ENCODE data around the gene NDUFB7.
"Not testable (repeated sequence)": the region's sequence is repeated elsewhere in the genome, so short reads cannot be mapped to it uniquely, and the experiment has no call there.

The NDUFB7 gene

GRCh38 chr19:14554382-14554812 is 17.5 kb downstream of the NDUFB7 start:
- Histone ChIP-seq H3K4me1 (ENCODE audit: control insufficient read depth in 2 of 2, insufficient read depth in 2 of 2, low read length in 2 of 2) (peaks cover 6 to 17% of the 10 kb centered on the region in 2 donors), H3K9ac (ENCODE audit: low read depth in 1 of 2, low read length in 2 of 2) (no peak overlapping the region), H3K4me3 (ENCODE audit: low read length in 2 of 2) (no peak overlapping the region), H3K9me3 (ENCODE audit: control insufficient read depth in 2 of 2, low read length in 2 of 2) (no peaks in the 10 kb centered on the region), H3K36me3 (ENCODE audit: control insufficient read depth in 2 of 2, insufficient read depth in 2 of 2, low read length in 2 of 2) (peaks cover 0 to 2% of the 10 kb centered on the region in 2 donors), H3K27me3 (ENCODE audit: control insufficient read depth in 2 of 2, insufficient read depth in 2 of 2, low read length in 2 of 2) (no peaks in the 10 kb centered on the region), H3K27ac (ENCODE audit: low read depth in 2 of 2, low read length in 2 of 2) (no peak overlapping the region)

- Histone ChIP-seq H3K9me3 (ENCODE audit: control insufficient read depth in 2 of 2, low read length in 2 of 2) (no peaks in the 10 kb centered on the region), H3K27me3 (ENCODE audit: control insufficient read depth in 2 of 2, insufficient read depth in 2 of 2, low read length in 2 of 2) (no peaks in the 10 kb centered on the region), H3K9ac (ENCODE audit: low read depth in 1 of 2, low read length in 2 of 2) (no peak overlapping the region), H3K36me3 (ENCODE audit: control insufficient read depth in 2 of 2, insufficient read depth in 2 of 2, low read length in 2 of 2) (peaks cover 0 to 4% of the 10 kb centered on the region in 2 donors), H3K4me3 (ENCODE audit: low read length in 2 of 2) (no peak overlapping the region), H3K27ac (ENCODE audit: low read depth in 2 of 2, low read length in 2 of 2) (no peak overlapping the region), H3K4me1 (ENCODE audit: control insufficient read depth in 2 of 2, insufficient read depth in 2 of 2, low read length in 2 of 2) (peaks cover 6 to 17% of the 10 kb centered on the region in 2 donors)
These were observed 18.0 kb downstream of the NDUFB7 start for GRCh38 chr19:14553939-14554243.

- Histone ChIP-seq H3K9ac (ENCODE audit: low read depth in 1 of 2, low read length in 2 of 2) (no peak overlapping the region), H3K4me3 (ENCODE audit: low read length in 2 of 2) (no peak overlapping the region), H3K27me3 (ENCODE audit: control insufficient read depth in 2 of 2, insufficient read depth in 2 of 2, low read length in 2 of 2) (no peaks in the 10 kb centered on the region), H3K27ac (ENCODE audit: low read depth in 2 of 2, low read length in 2 of 2) (no peak overlapping the region), H3K4me1 (ENCODE audit: control insufficient read depth in 2 of 2, insufficient read depth in 2 of 2, low read length in 2 of 2) (peaks cover 6 to 17% of the 10 kb centered on the region in 2 donors), H3K9me3 (ENCODE audit: control insufficient read depth in 2 of 2, low read length in 2 of 2) (no peaks in the 10 kb centered on the region), H3K36me3 (ENCODE audit: control insufficient read depth in 2 of 2, insufficient read depth in 2 of 2, low read length in 2 of 2) (peaks cover 0 to 4% of the 10 kb centered on the region in 2 donors)
These were observed 18.6 kb downstream of the NDUFB7 start for GRCh38 chr19:14553042-14553938.

- H3K4me1 ChIP-seq (ENCODE audit: control insufficient read depth in 2 of 2, insufficient read depth in 2 of 2, low read length in 2 of 2) = peaks cover 6 to 17% of the 10 kb centered on the region in 2 donors
- not testable (repeated sequence) for H3K36me3 ChIP-seq (ENCODE audit: control insufficient read depth in 2 of 2, insufficient read depth in 2 of 2, low read length in 2 of 2); H3K27ac ChIP-seq (ENCODE audit: low read depth in 2 of 2, low read length in 2 of 2); H3K9ac ChIP-seq (ENCODE audit: low read depth in 1 of 2, low read length in 2 of 2); H3K9me3 ChIP-seq (ENCODE audit: control insufficient read depth in 2 of 2, low read length in 2 of 2); H3K27me3 ChIP-seq (ENCODE audit: control insufficient read depth in 2 of 2, insufficient read depth in 2 of 2, low read length in 2 of 2); H3K4me3 ChIP-seq (ENCODE audit: low read length in 2 of 2)
These were observed 19.9 kb downstream of the NDUFB7 start for GRCh38 chr19:14552006-14552360.

- not testable (repeated sequence) for H3K36me3 ChIP-seq (ENCODE audit: control insufficient read depth in 2 of 2, insufficient read depth in 2 of 2, low read length in 2 of 2); H3K9me3 ChIP-seq (ENCODE audit: control insufficient read depth in 2 of 2, low read length in 2 of 2); H3K27me3 ChIP-seq (ENCODE audit: control insufficient read depth in 2 of 2, insufficient read depth in 2 of 2, low read length in 2 of 2)
- peaks cover 4 to 15% of the 10 kb centered on the region in 2 donors for H3K4me1 ChIP-seq (ENCODE audit: control insufficient read depth in 2 of 2, insufficient read depth in 2 of 2, low read length in 2 of 2)
- H3K9ac ChIP-seq (ENCODE audit: low read depth in 1 of 2, low read length in 2 of 2) = peak overlapping the region; percentile 14 to 39
- H3K4me3 ChIP-seq (ENCODE audit: low read length in 2 of 2) = peak overlapping the region in 1 of 2 donors; percentile 10
- peak overlapping the region; percentile 65 to 79 for H3K27ac ChIP-seq (ENCODE audit: low read depth in 2 of 2, low read length in 2 of 2)
These were observed 20.5 kb downstream of the NDUFB7 start for GRCh38 chr19:14551134-14552005.

- Histone ChIP-seq H3K36me3 (ENCODE audit: control insufficient read depth in 2 of 2, insufficient read depth in 2 of 2, low read length in 2 of 2) (peaks cover 0 to 4% of the 10 kb centered on the region in 2 donors), H3K27ac (ENCODE audit: low read depth in 2 of 2, low read length in 2 of 2) (peak overlapping the region; percentile 65 to 79), H3K27me3 (ENCODE audit: control insufficient read depth in 2 of 2, insufficient read depth in 2 of 2, low read length in 2 of 2) (no peaks in the 10 kb centered on the region), H3K9ac (ENCODE audit: low read depth in 1 of 2, low read length in 2 of 2) (peak overlapping the region; percentile 44 to 52), H3K9me3 (ENCODE audit: control insufficient read depth in 2 of 2, low read length in 2 of 2) (no peaks in the 10 kb centered on the region), H3K4me3 (ENCODE audit: low read length in 2 of 2) (peak overlapping the region in 1 of 2 donors; percentile 57), H3K4me1 (ENCODE audit: control insufficient read depth in 2 of 2, insufficient read depth in 2 of 2, low read length in 2 of 2) (peaks cover 3 to 15% of the 10 kb centered on the region in 2 donors)
These were observed 21.6 kb downstream of the NDUFB7 start for GRCh38 chr19:14550201-14550754.

GRCh38 chr19:14545716-14546082 is 26.2 kb downstream of the NDUFB7 start:
- Histone ChIP-seq H3K4me3 (ENCODE audit: low read length in 2 of 2) (no peak overlapping the region), H3K27ac (ENCODE audit: low read depth in 2 of 2, low read length in 2 of 2) (no peak overlapping the region), H3K9me3 (ENCODE audit: control insufficient read depth in 2 of 2, low read length in 2 of 2) (no peaks in the 10 kb centered on the region), H3K36me3 (ENCODE audit: control insufficient read depth in 2 of 2, insufficient read depth in 2 of 2, low read length in 2 of 2) (peaks cover 0 to 2% of the 10 kb centered on the region in 2 donors), H3K27me3 (ENCODE audit: control insufficient read depth in 2 of 2, insufficient read depth in 2 of 2, low read length in 2 of 2) (no peaks in the 10 kb centered on the region), H3K4me1 (ENCODE audit: control insufficient read depth in 2 of 2, insufficient read depth in 2 of 2, low read length in 2 of 2) (peaks cover 0 to 10% of the 10 kb centered on the region in 2 donors), H3K9ac (ENCODE audit: low read depth in 1 of 2, low read length in 2 of 2) (no peak overlapping the region)

GRCh38 chr19:14544977-14545715 is 26.7 kb downstream of the NDUFB7 start:
- Histone ChIP-seq H3K27me3 (ENCODE audit: control insufficient read depth in 2 of 2, insufficient read depth in 2 of 2, low read length in 2 of 2) (no peaks in the 10 kb centered on the region), H3K27ac (ENCODE audit: low read depth in 2 of 2, low read length in 2 of 2) (no peak overlapping the region), H3K9me3 (ENCODE audit: control insufficient read depth in 2 of 2, low read length in 2 of 2) (no peaks in the 10 kb centered on the region), H3K4me1 (ENCODE audit: control insufficient read depth in 2 of 2, insufficient read depth in 2 of 2, low read length in 2 of 2) (peaks cover 0 to 4% of the 10 kb centered on the region in 2 donors), H3K9ac (ENCODE audit: low read depth in 1 of 2, low read length in 2 of 2) (no peak overlapping the region), H3K36me3 (ENCODE audit: control insufficient read depth in 2 of 2, insufficient read depth in 2 of 2, low read length in 2 of 2) (peaks cover 0 to 2% of the 10 kb centered on the region in 2 donors), H3K4me3 (ENCODE audit: low read length in 2 of 2) (no peak overlapping the region)

GRCh38 chr19:14544047-14544446 is 27.8 kb downstream of the NDUFB7 start:
- Histone ChIP-seq H3K27me3 (ENCODE audit: control insufficient read depth in 2 of 2, insufficient read depth in 2 of 2, low read length in 2 of 2) (no peaks in the 10 kb centered on the region), H3K36me3 (ENCODE audit: control insufficient read depth in 2 of 2, insufficient read depth in 2 of 2, low read length in 2 of 2) (peaks cover 4 to 5% of the 10 kb centered on the region in 2 donors), H3K9me3 (ENCODE audit: control insufficient read depth in 2 of 2, low read length in 2 of 2) (no peaks in the 10 kb centered on the region), H3K27ac (ENCODE audit: low read depth in 2 of 2, low read length in 2 of 2) (no peak overlapping the region), H3K4me3 (ENCODE audit: low read length in 2 of 2) (no peak overlapping the region), H3K9ac (ENCODE audit: low read depth in 1 of 2, low read length in 2 of 2) (no peak overlapping the region), H3K4me1 (ENCODE audit: control insufficient read depth in 2 of 2, insufficient read depth in 2 of 2, low read length in 2 of 2) (no peaks in the 10 kb centered on the region)
